CMK (cell line): ENCODE results near the gene ARMC7.
A peak's percentile ranks its signal among the peaks of the same experiment; 100 is the strongest.
"Not testable (repeated sequence)": the region's sequence is repeated elsewhere in the genome, so short reads cannot be mapped to it uniquely, and the experiment has no call there.

ENCODE experiments used
- DNase-seq: peaks from one replicate; pipeline ENCODE4 v3.0.0-alpha.2; 2010; ENCODE audit warnings: low read depth

ARMC7 gene

GRCh38 chr17:75154195-75155106 is 44.7 kb downstream of the ARMC7 start, which contains the start of gene JPT1:
JPT1 (minus strand) TSS chr17:75154512; CDS start chr17:75154397, 115 bp downstream.
- peak; percentile 92 for DNase-seq

GRCh38 chr17:75155191-75155601 is 45.4 kb downstream of the ARMC7 start:
- no peak for DNase-seq

DNA sequence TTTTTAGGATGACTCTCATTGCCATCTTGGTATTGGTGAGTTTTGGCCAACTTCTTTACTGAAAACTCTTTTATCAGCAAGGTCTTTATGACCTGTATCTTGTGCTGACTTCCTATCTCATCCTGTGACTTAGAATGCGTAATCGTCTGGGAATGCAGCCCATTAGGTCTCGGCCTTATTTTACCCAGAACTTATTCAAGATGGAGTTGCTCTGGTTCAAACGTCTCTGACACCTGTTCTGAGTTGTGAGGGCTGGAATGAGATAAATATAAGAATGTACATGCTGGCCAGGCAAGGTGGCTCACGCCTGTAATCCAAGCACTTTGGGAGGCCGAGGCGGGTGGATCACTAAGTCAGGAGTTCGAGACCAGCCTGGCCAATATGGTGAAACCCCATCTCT is 48.7 kb downstream of the ARMC7 start:
- not testable (repeated sequence) for DNase-seq

DNA sequence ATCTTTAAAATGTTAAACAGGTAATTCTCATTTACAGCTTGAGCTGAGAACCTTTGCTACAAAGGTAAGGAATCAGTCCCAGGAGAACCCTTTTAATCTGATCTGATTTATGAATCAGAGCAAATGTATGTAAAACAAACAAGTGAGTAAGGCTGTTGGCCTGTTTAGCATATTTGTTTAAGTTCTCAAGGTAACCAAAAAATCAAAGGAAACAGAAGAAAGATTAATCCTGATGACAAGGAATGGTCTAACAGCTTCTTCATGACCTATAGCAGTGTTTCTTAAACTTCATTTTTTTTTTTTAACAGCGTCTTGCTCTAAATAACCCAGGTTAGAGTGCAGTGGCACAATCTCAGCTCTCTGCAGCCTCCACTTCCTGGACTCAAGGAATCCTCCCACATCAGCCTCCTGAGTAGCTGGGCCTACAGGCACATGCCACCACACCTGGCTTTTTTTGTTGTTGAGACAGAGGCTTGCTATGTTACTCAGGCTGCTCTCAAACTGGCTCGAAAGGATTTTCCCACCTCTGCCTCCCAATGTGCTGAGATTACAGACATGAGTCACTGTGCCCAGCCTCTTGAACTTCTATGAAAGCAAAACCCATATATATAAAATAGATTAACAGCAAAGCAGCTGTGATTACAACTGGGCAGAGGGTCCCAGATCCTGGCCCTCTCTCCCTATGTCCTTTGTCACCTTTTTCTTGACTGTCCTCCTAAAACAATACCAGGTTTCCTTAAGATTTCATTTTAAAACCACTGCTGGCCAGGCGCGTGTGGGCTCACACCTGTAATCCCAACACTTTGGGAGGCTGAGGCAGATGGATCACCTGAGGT is 49.6 kb downstream of the ARMC7 start:
- no peak for DNase-seq

DNA sequence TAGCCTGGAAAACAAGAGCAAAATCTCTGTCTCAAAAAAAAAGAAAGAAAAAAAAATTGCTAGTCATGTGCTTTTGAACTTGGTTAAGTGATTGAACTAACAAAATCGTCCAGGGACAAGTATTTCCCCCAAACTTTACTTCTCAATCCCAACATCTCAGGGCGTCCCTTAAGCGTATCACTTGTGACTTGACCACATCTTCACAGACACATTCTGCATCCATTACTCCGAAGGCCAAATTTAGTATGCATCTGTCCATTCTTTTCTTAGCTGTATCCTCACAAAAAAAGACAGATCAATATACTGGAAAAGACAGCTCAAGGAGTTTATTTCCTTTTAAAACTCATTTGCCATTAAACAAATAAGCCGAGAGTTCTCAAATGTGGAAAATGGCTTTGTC is 50.4 kb downstream of the ARMC7 start:
- DNase-seq = no peak

GRCh38 chr17:75163074-75163473 is 53.3 kb downstream of the ARMC7 start:
- no peak for DNase-seq

DNA sequence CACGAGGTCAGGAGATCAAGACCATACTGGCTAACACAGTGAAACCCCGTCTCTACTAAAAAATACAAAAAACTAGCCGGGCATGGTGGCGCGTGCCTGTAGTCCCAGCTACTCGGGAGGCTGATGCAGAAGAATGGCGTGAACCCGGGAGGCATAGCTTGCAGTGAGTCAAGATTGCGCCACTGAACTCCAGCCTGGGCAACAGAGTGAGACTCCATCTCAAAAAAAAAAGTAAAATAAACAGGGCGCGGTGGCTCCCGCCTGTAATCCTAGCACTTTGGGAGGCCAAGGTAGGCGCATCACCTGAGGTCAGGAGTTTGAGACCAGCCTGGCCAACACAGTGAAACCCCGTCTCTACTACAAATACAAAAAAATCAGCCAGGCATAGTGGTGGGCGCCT is 54.8 kb downstream of the ARMC7 start:
- not testable (repeated sequence) for DNase-seq

- no peak for DNase-seq
Measured at GRCh38 chr17:75168998-75169397, 59.2 kb downstream of the ARMC7 start.

- no peak for DNase-seq
Measured at GRCh38 chr17:75173526-75173925, 63.8 kb downstream of the ARMC7 start.

DNA sequence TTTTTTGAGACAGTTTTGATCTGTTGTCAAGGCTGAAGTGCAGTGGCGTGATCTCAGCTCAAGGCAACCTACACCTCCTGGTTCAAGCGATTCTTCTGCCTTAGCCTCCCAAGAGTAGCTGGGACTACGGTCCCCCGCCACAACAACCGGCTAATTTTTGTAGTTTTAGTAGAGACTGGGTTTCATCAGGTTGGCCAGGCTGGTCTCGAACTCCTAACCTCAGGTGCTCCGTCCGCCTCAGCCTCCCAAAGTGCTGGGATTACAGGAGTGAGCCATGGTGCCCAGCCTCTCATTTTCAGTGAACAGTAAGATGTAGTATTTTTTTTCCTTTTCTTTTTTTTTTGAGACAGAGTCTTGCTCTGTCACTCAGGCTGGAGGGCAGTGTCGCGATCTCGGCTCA is 65.2 kb downstream of the ARMC7 start:
- no peak for DNase-seq

- no peak for DNase-seq
Measured at GRCh38 chr17:75176625-75177024, 66.9 kb downstream of the ARMC7 start.

DNA sequence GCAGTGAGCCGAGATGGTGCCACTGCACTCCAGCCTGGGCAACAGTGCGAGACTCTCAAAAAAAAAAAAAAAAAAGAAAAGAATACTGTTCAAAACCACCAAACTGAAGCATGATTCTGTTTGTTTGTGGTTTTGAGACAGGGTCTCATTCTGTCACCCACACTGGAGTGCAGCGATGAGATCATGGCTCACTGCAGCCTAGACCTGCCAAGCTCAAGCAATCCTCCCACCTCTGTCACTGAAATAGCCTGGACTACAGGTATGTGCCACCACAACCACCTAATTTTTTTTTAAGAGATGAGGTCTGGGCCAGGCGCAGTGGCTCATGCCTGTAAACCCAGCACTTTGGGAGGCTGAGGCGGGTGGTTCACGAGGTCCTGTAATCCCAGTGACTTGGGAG is 68.7 kb downstream of the ARMC7 start:
- no peak for DNase-seq
